Ovary (tissue), 3 donors: ENCODE data around the gene PRM1.

Source experiments
- CTCF ChIP-seq, 3 donors: fragments of 450-650 bp in 2 of 3; fragments of 200-600 bp in 1 of 3; IDR thresholded peaks; one replicate each; pipeline versions ENCODE4 v1.5.1 to v1.8.0; 2016 to 2022; ENCODE audit warnings: antibody characterized with exemption in 3 of 3, mild to moderate bottlenecking in 1 of 3
- EP300 ChIP-seq: sonication (generic); formaldehyde crosslinking; IDR thresholded peaks from one replicate; pipeline ENCODE4 v1.6.1; 2017; ENCODE audit warnings: antibody characterized with exemption
- POLR2A ChIP-seq: fragments of 450-650 bp; IDR thresholded peaks from one replicate; pipeline ENCODE4 v1.6.1; 2017; ENCODE audit warnings: antibody characterized with exemption, mild to moderate bottlenecking, moderate library complexity
- donor health status: DM: no; HTN: no; CAD: no.

DNA sequence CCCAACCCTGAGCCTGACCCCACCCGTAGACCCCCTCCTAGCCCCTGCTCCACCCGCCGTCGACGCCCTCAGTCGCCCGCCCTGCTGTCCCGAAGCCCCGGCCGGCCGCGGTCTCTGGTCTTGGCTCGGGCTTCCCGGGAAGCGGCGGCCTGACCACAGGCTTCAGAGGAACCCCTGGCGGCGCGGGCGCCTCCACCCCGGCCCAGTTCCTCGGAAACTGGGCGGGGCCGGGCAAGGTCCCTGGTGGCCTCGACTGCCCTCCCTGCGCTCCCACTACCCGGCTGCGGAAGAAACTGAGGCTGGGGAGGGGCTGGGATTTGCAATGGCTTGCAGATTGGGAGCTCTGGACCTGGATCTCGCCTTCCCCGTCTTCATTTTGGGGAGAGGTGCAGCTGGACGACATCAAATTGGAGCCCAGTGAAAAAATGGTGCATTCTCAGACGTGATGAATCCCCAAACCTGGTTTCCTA, 24.4 kb downstream of the PRM1 start:
- TF ChIP-seq CTCF (IDR thresholded peaks at IDR 0.05) (no peak), POLR2A (no peak), EP300 (no peak)
